Ishikawa (cell line): Measurements from ENCODE around the gene MTHFD1L.

Experiments used
- CEBPB ChIP-seq: IDR thresholded peaks from 2 replicates; pipeline ENCODE4 v1.6.1; 2012
- EGR1 ChIP-seq: IDR thresholded peaks from 2 replicates; pipeline ENCODE4 v1.6.1; 2012
- EP300 ChIP-seq: IDR thresholded peaks from 2 replicates; pipeline ENCODE4 v1.6.1; 2012; ENCODE audit warnings: borderline replicate concordance
- YY1 ChIP-seq: IDR thresholded peaks from 2 replicates; pipeline ENCODE4 v1.6.1; 2012; ENCODE audit warnings: low read depth
- ZBTB7A ChIP-seq: IDR thresholded peaks from 2 replicates; pipeline ENCODE4 v1.6.1; 2012; ENCODE audit warnings: low read depth

- TF ChIP-seq ZBTB7A = no peak
- TF ChIP-seq EP300 = no peak
- no peak for TF ChIP-seq CEBPB
- no peak for TF ChIP-seq EGR1
- no peak for TF ChIP-seq YY1
Measured at GRCh38 chr6:151075005-151075404, 209.5 kb downstream of the MTHFD1L start.
